Measurements from ENCODE around the gene NRF1.

DNA sequence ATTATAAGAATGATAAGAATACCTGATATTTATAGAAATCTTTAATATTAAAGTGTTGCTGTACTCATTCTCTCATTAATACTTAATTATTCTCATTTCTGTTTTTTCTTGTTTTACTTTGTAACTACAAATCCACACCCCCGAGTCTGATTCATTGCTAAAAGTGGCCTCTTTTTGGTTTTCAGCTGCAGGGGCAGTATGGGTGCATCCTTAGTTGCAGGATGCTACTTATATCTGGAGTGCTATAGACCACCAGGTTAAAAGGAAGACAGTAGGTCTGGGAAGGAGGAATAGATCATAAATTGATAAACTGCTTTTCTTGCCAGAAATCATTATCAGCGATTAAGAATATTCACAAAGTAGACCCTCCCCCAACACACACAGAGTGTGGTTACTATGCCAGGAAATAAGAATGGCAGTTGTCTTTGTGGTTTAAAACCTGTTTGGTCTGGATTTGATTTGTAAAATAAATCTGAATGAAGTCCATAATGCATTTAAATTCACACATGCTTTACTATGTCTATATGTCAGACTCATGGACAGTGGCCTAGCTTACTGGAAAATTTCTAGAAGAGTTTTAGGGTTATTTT, 96.5 kb downstream of the NRF1 start:
- TF ChIP-seq POLR2AphosphoS5 (IDR thresholded peaks at IDR 0.05; ENCODE audit: low read depth, low read length) (no peak), POLR2A (IDR thresholded peaks at IDR 0.05; ENCODE audit: borderline replicate concordance, extremely low read depth, insufficient read depth, insufficient read length) (no peak), TCF7L2 (IDR thresholded peaks at IDR 0.05; ENCODE audit: borderline replicate concordance, extremely low read depth, insufficient read depth, insufficient read length) (no peak), CBX3 (IDR thresholded peaks at IDR 0.05; ENCODE audit: low read depth) (no peak), EZH2phosphoT487 (IDR thresholded peaks at IDR 0.05; ENCODE audit: borderline replicate concordance) (no peak), RAD21 (IDR thresholded peaks at IDR 0.05; ENCODE audit: low read depth) (no peak), CTCF (IDR thresholded peaks at IDR 0.05 in 2 of 3, conservative IDR thresholded peaks at IDR 0.05 in 1 of 3; ENCODE audit: borderline replicate concordance in 1 of 3, insufficient read depth in 1 of 3, low read depth in 2 of 3, low read length in 2 of 3) (no peak), SIN3A (IDR thresholded peaks at IDR 0.05; ENCODE audit: low read depth) (no peak), EZH2 (IDR thresholded peaks at IDR 0.05) (no peak), YY1 (IDR thresholded peaks at IDR 0.05; ENCODE audit: extremely low read depth, insufficient replicate concordance, low read depth, low read length) (no peak)
- TF ChIP-seq, protein P1, sequence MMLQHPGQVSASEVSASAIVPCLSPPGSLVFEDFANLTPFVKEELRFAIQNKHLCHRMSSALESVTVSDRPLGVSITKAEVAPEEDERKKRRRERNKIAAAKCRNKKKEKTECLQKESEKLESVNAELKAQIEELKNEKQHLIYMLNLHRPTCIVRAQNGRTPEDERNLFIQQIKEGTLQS (IDR thresholded peaks at IDR 0.05), result no peak
